Motor neuron (in vitro differentiated cells): Measurements from ENCODE around the gene TMEM9. TPM values are rescaled to one million over a fixed set of nuclear protein-coding genes. Genes with fewer than 3 reads are reported as not detected.
A peak's percentile ranks its signal among the peaks of the same experiment; 100 is the strongest.

Experiments
- ATAC-seq, 8 experiments: fragments of 200-7000 bp; cut with Tn5 transposase; replicated peaks in 6 of 8; 2 replicates each; pipeline ENCODE4 v1.8.0; 2021; ENCODE audit warnings: mild to moderate bottlenecking in 8 of 8, moderate library complexity in 8 of 8
- H3K27ac ChIP-seq, 2 donors: fragments of 250-450 bp; sonication (Bioruptor Pico); 2 replicates each; pipeline ENCODE4 v1.9.0; 2021; ENCODE audit warnings: antibody characterized with exemption in 2 of 2, mild to moderate bottlenecking in 2 of 2, moderate library complexity in 1 of 2
- H3K4me1 ChIP-seq, 2 donors: fragments of 250-450 bp; sonication (Bioruptor Pico); replicated peaks in 1 of 2; 2 replicates each; pipeline ENCODE4 v1.6.1; 2021; ENCODE audit warnings: antibody characterized with exemption in 2 of 2, mild to moderate bottlenecking in 2 of 2, moderate library complexity in 1 of 2
- H3K4me3 ChIP-seq, 5 donors: fragments of 250-450 bp; sonication (Bioruptor Pico); 2 replicates each; pipeline ENCODE4 v1.9.0; 2021; ENCODE audit warnings: antibody characterized with exemption in 5 of 5, mild to moderate bottlenecking in 5 of 5, moderate library complexity in 4 of 5
- WGBS, 10 experiments: fragments of 450-650 bp; shearing (Covaris generic); methylation state at CpG; one replicate each; pipeline ENCODE4 v1.0.0; 2022; 5-methylcytosine and 5-hydroxymethylcytosine counted together
- in situ Hi-C, 9 experiments: fragments of 400-800 bp; cut with MboI; loops; one replicate each; pipeline ENCODE4 v1.15.0; 2021; ENCODE audit warnings: low sequenced_read_pairs in 9 of 9, low pct_unique_long_range_greater_than_20kb in 2 of 9; ENCODE audit not compliant: unreplicated experiment in 9 of 9
- total RNA-seq, 8 experiments: library from RNA; unstranded; fragments of 300-600 nt; gene quantifications; 2 replicates each; pipeline versions ENCODE4 v1.2.3 to v1.2.4, GENCODE V29; 2022

TMEM9 gene
- total RNA-seq, 8 experiments from 2014 or later, result 51.3 to 165 (median 123) TPM

DNA sequence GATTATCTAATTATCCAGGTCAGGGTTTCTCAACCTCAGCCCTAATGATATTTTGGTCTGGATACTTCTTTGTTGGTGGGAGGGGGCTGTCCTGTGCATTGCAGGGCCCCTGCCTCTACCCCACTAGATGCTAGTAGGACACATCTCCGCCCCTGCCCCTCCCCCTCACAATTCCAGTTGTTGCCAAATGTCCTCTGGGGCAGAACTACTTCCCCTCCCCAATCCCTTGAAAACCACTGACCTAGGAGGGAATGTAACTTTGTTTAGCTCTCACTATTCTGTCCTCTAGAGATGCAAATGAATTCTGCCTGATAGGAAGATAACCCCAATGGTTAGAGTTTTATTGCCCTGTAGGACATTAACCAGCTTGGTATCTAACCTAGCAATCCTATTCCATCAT, 50.1 kb downstream of the TMEM9 start:
- no peak overlapping the region for H3K4me3 ChIP-seq
- in situ Hi-C loops, result loop anchor here in 3 of 9 experiments (25.0 kb wide), 2 partner anchors 117 to 142 kb away; no protein-coding TSS in a partner anchor
- WGBS, 10 experiments, result 0% methylated on average over 1 of the region's 1 CpG; no CpG with 5 or more reads in 9 of the 10 experiments
- peaks cover 40 to 42% of the 10 kb centered on the region in 2 donors for H3K4me1 ChIP-seq
- no peak for ATAC-seq
- H3K27ac ChIP-seq, result no peak overlapping the region

DNA sequence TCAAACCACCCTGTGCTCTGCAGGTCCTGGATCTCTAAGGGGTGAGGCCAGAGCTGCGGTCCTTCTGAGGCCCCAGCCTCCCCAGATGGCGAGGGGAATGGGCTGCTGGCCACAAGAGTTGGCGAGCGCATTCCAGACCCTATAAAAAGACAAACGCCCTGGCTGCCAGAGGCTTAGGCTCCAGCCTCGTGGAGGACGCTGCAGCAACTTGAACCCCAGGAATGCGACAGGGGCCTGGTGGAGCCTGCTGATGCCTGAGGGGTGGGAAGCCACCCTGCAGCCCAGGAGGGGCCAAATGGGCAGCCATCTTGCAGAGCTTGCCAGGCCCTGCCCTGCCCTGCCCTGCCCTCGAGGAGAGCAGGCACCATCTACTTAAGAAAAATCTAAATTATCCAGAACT, 50.6 kb downstream of the TMEM9 start:
- ATAC-seq, result no peak
- in situ Hi-C loops, result loop anchor here in 3 of 9 experiments (25.0 kb wide), 2 partner anchors 116 to 141 kb away; no protein-coding TSS in a partner anchor

DNA sequence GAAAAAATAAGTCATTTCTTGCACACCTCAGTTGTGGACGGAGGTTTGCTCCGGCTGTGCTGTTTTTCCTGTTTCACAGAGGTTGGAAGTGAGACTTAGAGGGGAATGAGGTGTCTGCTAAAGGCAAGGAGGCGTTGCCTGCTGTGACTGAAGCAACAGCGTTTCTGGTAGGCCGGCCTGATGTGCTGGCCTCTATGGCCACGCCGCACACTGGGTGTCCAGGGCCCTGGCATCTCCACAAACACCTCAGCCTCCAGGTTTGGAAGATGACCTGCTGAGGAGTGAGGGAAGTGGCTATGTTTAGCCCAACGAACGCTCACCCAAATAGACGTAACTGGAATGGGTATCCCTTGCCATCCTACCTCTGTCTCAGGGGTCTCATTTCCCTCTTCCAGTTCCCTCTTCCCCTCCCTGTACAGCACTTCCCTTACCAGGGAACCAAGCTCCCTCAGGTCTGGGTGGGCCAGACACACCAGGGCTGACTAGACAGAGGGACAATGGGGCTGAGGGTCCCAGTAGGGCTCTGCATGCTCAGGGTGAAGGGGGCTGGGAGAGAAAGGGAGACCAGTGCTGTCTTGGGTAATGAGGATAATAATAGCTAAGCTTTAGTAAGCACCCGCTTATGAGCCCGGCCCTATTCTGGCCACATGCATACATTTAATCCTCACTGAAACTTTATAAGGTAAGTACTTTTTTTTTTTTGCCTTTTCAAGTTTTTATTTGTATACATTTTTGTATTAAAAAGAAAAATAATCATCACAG, 53.9 kb downstream of the TMEM9 start:
- Histone ChIP-seq H3K4me1 (peaks cover 47 to 50% of the 10 kb centered on the region in 2 donors), H3K27ac (no peak overlapping the region), H3K4me3 (no peak overlapping the region)
- no peak for ATAC-seq
- WGBS, 10 experiments, result 56 to 100% (median 81%) methylated on average over 2 to 12 of the region's 12 CpGs; no CpG with 5 or more reads in 1 of the 10 experiments
- in situ Hi-C loops, result loop anchor here in 3 of 9 experiments (25.0 kb wide), 2 partner anchors 113 to 138 kb away; no protein-coding TSS in a partner anchor

More for the DNA sequence above, 50.6 kb downstream of the TMEM9 start:
- WGBS, 10 experiments, result 0 to 85% (median 72%) methylated on average over 1 to 9 of the region's 9 CpGs; no CpG with 5 or more reads in 2 of the 10 experiments
- Histone ChIP-seq H3K4me3 (no peak overlapping the region), H3K27ac (no peak overlapping the region), H3K4me1 (peaks cover 41 to 43% of the 10 kb centered on the region in 2 donors)

DNA sequence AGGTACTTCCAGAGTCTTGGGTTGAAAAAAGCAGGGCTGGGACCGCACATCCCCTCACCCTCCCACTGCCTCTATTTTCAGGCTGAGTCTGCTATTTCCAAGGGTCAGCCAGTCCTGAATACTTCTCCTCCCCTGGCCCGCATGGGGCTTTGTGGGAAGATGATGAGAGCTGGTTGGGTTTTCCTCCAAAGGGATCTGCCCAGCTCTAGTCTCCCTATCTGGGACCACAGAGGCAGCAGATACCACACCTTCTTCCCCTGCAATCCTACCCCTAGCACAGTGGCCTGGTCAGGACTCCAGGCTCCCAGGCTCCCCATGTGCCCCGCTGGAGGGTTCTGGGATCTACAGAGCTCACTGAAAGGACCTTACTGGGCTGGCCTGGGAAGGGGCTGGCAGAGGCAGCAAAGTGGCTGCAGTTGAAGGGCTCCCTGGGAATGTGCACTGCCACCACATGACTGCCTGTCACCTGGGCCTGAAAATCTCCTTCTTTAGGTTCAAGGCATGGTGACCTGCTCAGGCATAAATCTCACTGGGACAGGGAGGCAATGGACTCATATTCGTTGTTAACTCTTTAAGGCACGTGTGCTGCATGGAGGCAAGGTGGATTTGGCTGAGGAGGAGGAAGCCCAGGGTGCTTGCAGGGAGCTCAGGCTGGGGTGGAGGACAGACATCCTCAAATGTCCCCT, 55.1 kb downstream of the TMEM9 start:
- ATAC-seq, result peak in 5 of 8 experiments; percentile 6 to 63 (median 47)
- 0 to 100% (median 65%) methylated on average over 1 to 4 of the region's 5 CpGs; no CpG with 5 or more reads in 1 of the 10 experiments for WGBS, 10 experiments
- H3K4me3 ChIP-seq, result no peak overlapping the region
- in situ Hi-C loops, result no loop called here
- no peak overlapping the region for H3K27ac ChIP-seq
- H3K4me1 ChIP-seq, result peaks cover 51 to 60% of the 10 kb centered on the region in 2 donors

DNA sequence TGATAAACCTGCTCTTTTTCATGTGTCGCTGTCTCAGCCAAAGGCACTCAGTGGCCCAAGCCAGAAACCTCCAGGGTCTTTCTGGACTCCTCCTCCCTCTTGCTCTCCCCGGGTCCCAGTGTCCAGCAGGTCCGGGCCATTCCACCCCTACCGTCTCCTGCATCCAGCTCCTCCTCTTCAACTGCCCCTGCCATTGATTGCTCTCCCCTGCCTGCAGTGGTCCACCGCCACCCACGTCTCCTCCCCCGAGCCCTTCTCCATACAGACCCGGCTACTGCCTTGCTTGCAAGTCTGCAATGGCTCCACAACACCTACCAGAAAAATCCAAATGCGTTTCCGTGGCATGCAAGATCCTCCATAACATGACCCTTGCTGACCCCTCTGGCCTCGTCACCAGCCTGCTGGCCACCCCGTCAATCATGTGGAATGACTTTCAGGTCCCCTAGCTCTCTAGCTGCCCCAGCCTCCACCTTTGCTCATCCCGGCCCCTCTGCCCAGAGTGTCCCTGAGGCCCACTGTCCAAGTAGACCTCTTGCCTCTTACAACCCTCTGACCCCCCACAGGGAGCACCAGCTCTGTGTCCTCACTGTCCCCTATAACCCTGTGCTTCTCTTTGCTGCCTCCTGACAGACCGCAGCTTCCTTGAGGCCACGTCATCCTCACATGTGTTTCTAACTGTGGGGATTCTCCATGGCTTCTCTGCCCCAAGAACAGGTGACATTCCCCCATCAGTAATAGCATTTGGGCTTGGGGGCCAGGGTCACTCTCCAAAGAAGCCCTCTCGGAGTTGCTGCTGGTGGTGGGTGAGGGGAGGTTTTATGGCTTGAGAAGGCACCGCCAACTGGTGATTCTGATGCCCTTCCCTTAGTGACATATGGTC, 57.1 kb downstream of the TMEM9 start:
- 17 to 89% (median 65%) methylated on average over 1 to 13 of the region's 17 CpGs; no CpG with 5 or more reads in 1 of the 10 experiments for WGBS, 10 experiments
- H3K4me3 ChIP-seq, result no peak overlapping the region
- H3K27ac ChIP-seq, result no peak overlapping the region
- peaks cover 49 to 58% of the 10 kb centered on the region in 2 donors for H3K4me1 ChIP-seq
- ATAC-seq, result peak in 5 of 8 experiments; percentile 9 to 77 (median 69)
- in situ Hi-C loops, result no loop called here

DNA sequence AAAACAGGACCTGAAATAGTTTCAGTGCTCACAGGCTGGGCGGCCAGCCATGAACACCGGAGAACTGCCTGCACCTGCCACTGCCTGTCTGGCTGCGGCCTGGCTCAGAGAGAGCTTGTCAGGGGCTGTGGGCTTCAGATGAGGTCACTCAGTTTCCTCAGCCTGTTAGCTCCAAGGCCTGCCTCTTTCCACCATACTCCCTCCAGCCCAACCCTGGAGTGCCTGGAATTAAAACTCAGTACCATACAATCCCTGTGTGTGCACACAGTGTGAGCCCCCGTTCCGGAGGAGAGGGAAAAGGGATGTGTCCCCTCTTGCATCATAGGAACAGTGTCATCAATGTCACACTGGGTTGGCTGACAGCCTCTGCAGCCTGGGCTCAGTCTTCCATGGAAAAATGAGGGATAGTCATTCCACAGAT, 58.2 kb downstream of the TMEM9 start:
- 40 to 94% (median 70%) methylated on average over 2 to 3 of the region's 5 CpGs; no CpG with 5 or more reads in 6 of the 10 experiments for WGBS, 10 experiments
- Histone ChIP-seq H3K27ac (peak overlapping the region in 1 of 2 donors; percentile 39), H3K4me3 (no peak overlapping the region), H3K4me1 (peaks cover 49 to 58% of the 10 kb centered on the region in 2 donors)
- in situ Hi-C loops, result no loop called here
- ATAC-seq, result peak in 5 of 8 experiments; percentile 64 to 90 (median 71)

DNA sequence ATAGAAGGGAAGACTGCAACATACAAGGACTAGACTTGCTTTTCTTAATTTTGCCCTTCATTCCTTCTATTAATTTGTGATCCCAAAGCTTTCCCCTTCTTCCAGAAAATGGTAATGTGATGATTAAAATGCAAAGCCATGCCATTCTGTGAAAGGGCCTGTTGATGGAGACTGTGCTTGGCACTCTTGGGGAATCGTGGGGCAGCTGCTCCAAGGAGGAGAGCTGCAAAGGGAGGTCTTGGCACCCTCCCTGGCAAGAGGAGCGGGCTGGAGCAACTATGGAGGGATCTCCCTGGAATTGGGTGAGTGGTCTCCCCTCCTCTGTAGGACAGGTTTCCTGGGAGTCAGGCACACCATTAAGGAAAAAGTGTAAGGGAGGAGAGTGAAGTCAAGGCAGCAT, 58.7 kb downstream of the TMEM9 start:
- in situ Hi-C loops, result no loop called here
- Histone ChIP-seq H3K27ac (peak overlapping the region in 1 of 2 donors; percentile 39), H3K4me1 (peaks cover 49 to 55% of the 10 kb centered on the region in 2 donors), H3K4me3 (no peak overlapping the region)
- WGBS, 10 experiments, result 60 to 100% (median 82%) methylated on average over 1 to 2 of the region's 2 CpGs; no CpG with 5 or more reads in 2 of the 10 experiments
- no peak for ATAC-seq

DNA sequence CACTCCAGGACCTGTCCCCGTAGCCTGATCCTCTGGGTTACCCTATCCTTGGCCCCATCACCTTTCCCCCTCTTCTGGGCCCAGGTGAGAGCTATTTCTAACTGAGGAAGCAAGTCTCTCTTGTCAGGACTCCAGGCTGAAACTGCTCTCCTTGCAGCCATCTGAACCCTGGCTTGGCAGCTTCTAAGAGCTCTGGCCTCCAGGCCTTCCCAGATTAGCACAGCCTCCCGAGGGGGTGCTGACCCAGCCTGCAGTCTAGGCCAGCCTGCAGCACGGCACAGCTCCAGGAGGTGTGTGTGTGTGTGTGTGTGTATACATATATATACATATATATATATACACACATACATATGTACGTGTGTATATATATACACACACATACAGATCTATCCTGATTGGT, 59.4 kb downstream of the TMEM9 start:
- WGBS, 10 experiments, result 40 to 80% (median 50%) methylated on average over 1 to 3 of the region's 4 CpGs; no CpG with 5 or more reads in 7 of the 10 experiments
- no peak overlapping the region for H3K27ac ChIP-seq
- in situ Hi-C loops, result no loop called here
- no peak overlapping the region for H3K4me3 ChIP-seq
- peaks cover 47 to 52% of the 10 kb centered on the region in 2 donors for H3K4me1 ChIP-seq
- ATAC-seq, result peak in 3 of 8 experiments; percentile 16 to 35 (median 22)

DNA sequence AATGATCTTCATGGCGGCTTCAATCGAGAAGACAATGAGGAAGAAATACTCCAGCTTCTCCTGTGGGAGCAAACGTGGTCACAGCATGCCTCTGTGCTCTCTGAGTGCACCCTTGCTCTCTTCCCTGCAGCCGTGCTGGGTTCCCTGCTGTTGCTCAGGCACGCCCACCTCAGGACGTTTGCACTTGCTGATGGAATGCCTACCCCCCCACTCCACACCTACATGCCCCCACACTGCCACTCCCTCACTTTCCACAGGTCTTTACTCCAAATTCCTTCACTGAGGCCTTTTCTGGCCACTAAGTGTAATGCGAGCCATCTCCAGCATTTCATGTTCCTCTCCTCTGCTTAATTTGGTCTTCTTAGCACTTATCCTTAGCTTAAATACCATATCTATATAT, 60.3 kb downstream of the TMEM9 start:
- ATAC-seq, result no peak
- Histone ChIP-seq H3K4me3 (no peak overlapping the region), H3K27ac (no peak overlapping the region), H3K4me1 (peaks cover 47 to 51% of the 10 kb centered on the region in 2 donors)
- 17 to 100% (median 73%) methylated on average over 1 to 4 of the region's 7 CpGs for WGBS, 10 experiments
- in situ Hi-C loops, result no loop called here

DNA sequence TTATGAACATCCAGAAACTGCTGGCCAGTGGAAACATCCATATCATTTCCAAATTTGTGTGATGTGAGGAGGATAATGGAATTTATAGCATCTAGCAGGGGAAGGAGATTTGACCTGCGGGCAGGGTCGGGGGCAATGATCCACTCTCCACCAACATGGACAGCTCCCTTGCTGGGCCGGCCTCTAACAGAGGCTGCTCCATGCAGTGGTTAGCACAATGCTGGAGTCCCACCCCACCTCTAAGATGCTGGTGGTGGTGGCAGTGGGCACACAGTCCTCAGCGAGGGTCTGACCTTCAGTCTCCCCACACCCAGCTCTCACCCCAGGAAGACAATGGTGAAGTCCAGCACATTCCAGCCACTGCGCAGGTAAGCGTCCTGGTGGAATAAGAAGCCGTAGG, 60.7 kb downstream of the TMEM9 start:
- ATAC-seq, result no peak
- no peak overlapping the region for H3K4me3 ChIP-seq
- WGBS, 10 experiments, result 0 to 92% (median 72%) methylated on average over 1 to 7 of the region's 7 CpGs; no CpG with 5 or more reads in 5 of the 10 experiments
- H3K27ac ChIP-seq, result no peak overlapping the region
- H3K4me1 ChIP-seq, result peaks cover 46 to 47% of the 10 kb centered on the region in 2 donors
- in situ Hi-C loops, result no loop called here

DNA sequence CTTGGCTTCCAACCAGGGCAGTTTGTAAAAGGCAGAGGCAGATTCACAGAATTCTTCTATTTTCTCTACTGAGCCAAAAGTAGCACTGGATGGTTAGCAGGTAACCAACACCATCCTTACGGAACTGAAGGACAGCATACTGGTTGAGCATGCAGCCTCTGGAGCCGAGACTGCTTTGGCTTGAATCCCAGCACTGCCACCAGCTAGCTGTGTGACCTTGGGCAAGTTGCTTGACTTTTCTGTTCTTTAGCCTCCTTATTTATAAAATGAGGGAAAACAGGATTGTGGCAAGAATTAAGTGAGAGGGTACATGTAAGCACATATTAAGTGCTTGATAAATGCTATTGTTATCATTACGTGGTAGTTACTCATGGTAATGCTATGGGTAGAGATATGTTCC, 61.5 kb downstream of the TMEM9 start:
- Histone ChIP-seq H3K27ac (no peak overlapping the region), H3K4me1 (peaks cover 44 to 46% of the 10 kb centered on the region in 2 donors), H3K4me3 (no peak overlapping the region)
- no peak for ATAC-seq
- in situ Hi-C loops, result no loop called here
- WGBS, 10 experiments, result 17 to 100% (median 84%) methylated on average over 1 to 3 of the region's 3 CpGs; no CpG with 5 or more reads in 2 of the 10 experiments

DNA sequence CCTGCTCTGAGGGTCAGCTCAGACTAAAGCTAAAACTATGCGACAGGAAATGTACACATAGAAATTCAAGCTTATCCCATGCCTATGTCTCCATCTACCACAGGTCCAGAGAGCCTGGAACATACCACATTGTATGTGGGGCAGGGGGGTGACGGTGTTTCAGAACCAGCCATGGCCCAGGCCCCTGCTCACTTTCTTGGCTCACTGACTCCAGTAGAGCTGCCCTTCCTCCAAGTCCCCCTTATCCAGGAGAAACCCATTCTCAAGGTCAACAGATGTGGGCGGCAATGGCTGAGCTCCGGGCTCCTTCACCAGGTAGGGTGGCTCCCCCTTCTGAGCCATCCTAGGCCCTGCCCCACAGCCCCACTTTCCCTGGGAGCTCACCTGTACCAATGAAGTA, 63.0 kb downstream of the TMEM9 start:
- 65 to 100% (median 100%) methylated on average over 1 to 4 of the region's 4 CpGs; no CpG with 5 or more reads in 4 of the 10 experiments for WGBS, 10 experiments
- in situ Hi-C loops, result no loop called here
- no peak overlapping the region for H3K27ac ChIP-seq
- H3K4me1 ChIP-seq, result peaks cover 32 to 33% of the 10 kb centered on the region in 2 donors
- no peak overlapping the region for H3K4me3 ChIP-seq
- ATAC-seq, result no peak
